HG02678 (cell line): ENCODE measurements around the gene FBL.

ENCODE experiments used
- ATAC-seq: cut with Tn5 transposase; IDR thresholded peaks from one replicate; pipeline ENCODE4 v1.9.1; 2021; ENCODE audit warnings: mild to moderate bottlenecking, moderate library complexity; ENCODE audit not compliant: unreplicated experiment

FBL gene

GRCh38 chr19:39796000-39796498, 50.1 kb downstream of the FBL start:
- no peak for ATAC-seq

- ATAC-seq = no peak
These were observed 51.2 kb downstream of the FBL start for GRCh38 chr19:39795001-39795400.

DNA sequence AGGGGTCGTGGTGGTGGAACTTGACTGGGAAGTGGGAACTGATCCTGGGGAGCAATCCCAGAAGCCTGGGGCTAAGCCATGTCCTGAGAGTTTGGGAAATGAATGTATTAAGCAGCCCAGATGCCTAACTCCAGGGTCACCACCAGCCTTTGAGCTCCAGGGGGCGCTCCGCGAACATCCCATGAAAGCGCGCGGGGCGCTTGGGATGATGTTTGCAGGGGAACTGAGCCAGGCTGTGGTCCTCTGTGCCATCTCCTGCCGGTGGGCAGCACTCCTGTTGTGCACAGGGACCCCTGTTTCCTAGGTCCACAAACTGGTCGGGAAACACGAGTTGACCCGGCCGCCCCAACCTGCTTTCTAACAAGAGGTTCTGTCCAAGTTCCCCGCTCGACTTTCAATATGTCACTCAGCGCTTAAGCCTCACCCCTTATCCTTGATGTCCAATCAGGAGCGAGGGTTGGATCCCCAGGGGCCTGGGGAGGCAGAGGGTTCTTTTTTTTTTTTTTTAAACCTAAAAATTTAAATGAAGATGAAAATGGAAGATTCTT, 53.1 kb downstream of the FBL start:
- ATAC-seq = peak; percentile 72

- no peak for ATAC-seq
These were observed 57.9 kb downstream of the FBL start for GRCh38 chr19:39788244-39788643.
